Measurements from ENCODE around the gene TEP1.

- no peak for TF ChIP-seq RFX5 (IDR thresholded peaks at IDR 0.05; ENCODE audit: low read depth, low read length)
- no peak for TF ChIP-seq ZKSCAN8 (CRISPR knock-in tag; IDR thresholded peaks at IDR 0.05; ENCODE audit: borderline replicate concordance)
- no peak for TF ChIP-seq TBL1XR1 (IDR thresholded peaks at IDR 0.05; ENCODE audit: borderline replicate concordance, low read length, partially characterized antibody)
- no peak for TF ChIP-seq TCF7 (IDR thresholded peaks at IDR 0.05; ENCODE audit: low read depth)
- TF ChIP-seq CTCF (CRISPR knock-in tag; IDR thresholded peaks at IDR 0.05) = no peak
- no peak for TF ChIP-seq THAP7 (CRISPR knock-in tag; IDR thresholded peaks at IDR 0.05)
- TF ChIP-seq, protein P1, sequence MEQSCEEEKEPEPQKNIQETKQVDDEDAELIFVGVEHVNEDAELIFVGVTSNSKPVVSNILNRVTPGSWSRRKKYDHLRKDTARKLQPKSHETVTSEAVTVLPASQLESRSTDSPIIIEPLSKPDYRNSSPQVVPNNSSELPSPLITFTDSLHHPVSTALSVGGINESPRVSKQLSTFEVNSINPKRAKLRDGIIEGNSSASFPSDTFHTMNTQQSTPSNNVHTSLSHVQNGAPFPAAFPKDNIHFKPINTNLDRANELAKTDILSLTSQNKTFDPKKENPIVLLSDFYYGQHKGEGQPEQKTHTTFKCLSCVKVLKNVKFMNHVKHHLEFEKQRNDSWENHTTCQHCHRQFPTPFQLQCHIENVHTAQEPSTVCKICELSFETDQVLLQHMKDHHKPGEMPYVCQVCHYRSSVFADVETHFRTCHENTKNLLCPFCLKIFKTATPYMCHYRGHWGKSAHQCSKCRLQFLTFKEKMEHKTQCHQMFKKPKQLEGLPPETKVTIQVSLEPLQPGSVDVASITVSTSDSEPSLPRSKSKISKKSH (CRISPR knock-in tag; IDR thresholded peaks at IDR 0.05; ENCODE audit: borderline replicate concordance) = peak; percentile 79
- no peak for TF ChIP-seq JUN (CRISPR knock-in tag; IDR thresholded peaks at IDR 0.05)
Measured at GRCh38 chr14:20376071-20376588, 37.2 kb downstream of the TEP1 start.
